MM.1S (cell line): ENCODE data around the gene SFSWAP.

ENCODE experiments used
- DNase-seq: peaks from one replicate; pipeline ENCODE4 v3.0.0-alpha.2; 2015
- H2AFZ ChIP-seq: fragments of 300-600 bp; sonication (generic); 2 replicates; pipeline ENCODE4 v1.6.0; 2016; ENCODE audit warnings: antibody characterized with exemption, low read length
- H3F3A ChIP-seq: fragments of 300-600 bp; sonication (generic); 2 replicates; pipeline ENCODE4 v1.6.1; 2016; ENCODE audit warnings: mild to moderate bottlenecking, antibody characterized with exemption, low read length, moderate library complexity, mixed read lengths; ENCODE audit not compliant: insufficient read depth
- H3K27ac ChIP-seq: fragments of 300-600 bp; sonication (generic); 2 replicates; pipeline ENCODE4 v1.5.1; 2016; ENCODE audit warnings: mild to moderate bottlenecking, low read length
- H3K27me3 ChIP-seq: fragments of 300-600 bp; sonication (generic); replicated peaks from 2 replicates; pipeline ENCODE4 v1.6.0; 2016; ENCODE audit warnings: low read length; ENCODE audit not compliant: insufficient read depth
- H3K36me3 ChIP-seq: fragments of 300-600 bp; sonication (generic); replicated peaks from 2 replicates; pipeline ENCODE4 v1.6.1; 2016; ENCODE audit warnings: mild to moderate bottlenecking, low read length, mixed read lengths; ENCODE audit not compliant: insufficient read depth
- H3K4me1 ChIP-seq: fragments of 300-600 bp; sonication (generic); 2 replicates; pipeline ENCODE4 v1.6.1; 2016; ENCODE audit warnings: low read length, mixed read lengths
- H3K4me2 ChIP-seq: fragments of 300-600 bp; sonication (generic); 2 replicates; pipeline ENCODE4 v1.6.0; 2016; ENCODE audit warnings: low read depth, low read length
- H3K4me3 ChIP-seq: fragments of 300-600 bp; sonication (generic); 2 replicates; pipeline ENCODE4 v1.5.1; 2016; ENCODE audit warnings: low read length, mixed read lengths
- H3K79me2 ChIP-seq: fragments of 300-600 bp; sonication (generic); 2 replicates; pipeline ENCODE4 v1.6.1; 2016; ENCODE audit warnings: mixed run types, low read length, mixed read lengths
- H3K9ac ChIP-seq: fragments of 300-600 bp; sonication (generic); 2 replicates; pipeline ENCODE4 v1.6.1; 2016; ENCODE audit warnings: low read length, mixed read lengths
- H3K9me2 ChIP-seq: fragments of 300-600 bp; sonication (generic); replicated peaks from 2 replicates; pipeline ENCODE4 v1.6.1; 2016; ENCODE audit warnings: mild to moderate bottlenecking, low read length, mixed read lengths; ENCODE audit not compliant: insufficient read depth
- H3K9me3 ChIP-seq: fragments of 300-600 bp; sonication (generic); replicated peaks from 2 replicates; pipeline ENCODE4 v1.6.1; 2016; ENCODE audit warnings: mild to moderate bottlenecking, low read length, mixed read lengths; ENCODE audit not compliant: insufficient read depth
- H4K20me1 ChIP-seq: fragments of 300-600 bp; sonication (generic); 2 replicates; pipeline ENCODE4 v1.6.1; 2016; ENCODE audit warnings: mild to moderate bottlenecking, low read length, moderate library complexity, mixed read lengths; ENCODE audit not compliant: insufficient read depth
- EZH2 ChIP-seq: fragments of 300-600 bp; sonication (generic); optimal IDR thresholded peaks from 2 replicates; pipeline ENCODE3; 2017; ENCODE audit warnings: low read depth, mild to moderate bottlenecking, antibody characterized with exemption, low read length, mixed read lengths
- EZH2phosphoT487 ChIP-seq: fragments of 300-600 bp; sonication (generic); IDR thresholded peaks from 2 replicates; pipeline ENCODE4 v1.6.1; 2018; ENCODE audit warnings: antibody characterized with exemption, low read length
- TF ChIP-seq, protein P1 (sequence below): fragments of 300-600 bp; sonication (generic); IDR thresholded peaks from 2 replicates; pipeline ENCODE4 v1.5.1; 2016; ENCODE audit warnings: antibody characterized with exemption, low read length, mixed read lengths

The SFSWAP gene

DNA sequence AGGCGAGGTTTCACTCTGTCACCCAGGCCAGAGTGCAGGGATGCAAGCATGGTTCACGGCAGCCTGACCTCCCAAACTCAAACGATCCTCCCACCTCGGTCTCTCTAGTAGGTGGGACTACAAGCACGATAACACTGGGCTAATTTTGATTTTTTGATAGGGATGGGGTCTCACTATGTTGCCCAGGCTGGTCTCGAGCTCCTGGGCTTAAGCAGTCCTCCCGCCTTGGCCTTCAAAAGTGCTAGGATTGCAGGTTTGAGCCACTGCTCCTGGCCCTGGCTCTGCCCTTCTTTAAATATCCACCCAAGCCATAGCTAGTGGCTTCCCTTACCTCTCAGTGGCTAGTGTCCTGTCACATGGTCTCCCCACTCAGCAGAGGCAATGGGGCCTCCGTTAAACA, 17.8 kb downstream of the SFSWAP start:
- no peak overlapping the region for H3K9ac ChIP-seq
- no peaks in the 10 kb centered on the region for H3K9me2 ChIP-seq

DNA sequence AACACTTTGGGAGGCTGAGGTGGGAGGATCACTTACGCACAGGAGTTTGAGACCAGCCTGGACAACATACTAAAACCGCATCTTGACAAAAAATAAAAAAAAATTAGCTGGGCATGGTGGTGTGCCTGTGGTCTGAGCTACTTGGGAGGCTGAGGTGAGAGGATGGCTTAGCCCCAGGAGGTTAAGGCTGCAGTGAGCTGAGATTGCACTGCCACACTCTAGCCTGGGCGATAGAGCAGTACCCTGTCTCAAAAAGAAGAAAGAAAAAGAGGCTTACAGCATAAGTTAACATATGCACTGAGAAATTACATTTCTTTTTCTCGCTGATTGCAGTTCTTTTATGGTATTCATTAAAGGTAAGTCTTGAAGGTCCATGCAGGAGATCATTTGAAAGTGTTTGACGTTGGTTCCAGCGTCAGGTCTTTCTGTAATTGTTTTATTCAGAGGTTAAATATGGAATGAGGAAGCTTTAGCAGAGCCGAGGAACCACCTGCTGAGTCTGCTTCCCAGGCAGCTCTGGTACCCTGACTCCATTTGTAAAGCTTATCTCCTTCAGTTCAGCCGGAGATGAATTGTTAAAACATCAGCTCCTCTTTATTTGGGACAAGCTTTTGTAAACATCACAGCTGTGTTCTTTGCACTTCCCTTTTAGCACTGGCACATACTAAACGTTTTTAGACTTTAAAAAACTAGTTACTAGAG, 18.5 kb downstream of the SFSWAP start:
- Histone ChIP-seq H3K9ac (no peak overlapping the region), H3K4me2 (no peak overlapping the region), H3K9me3 (no peaks in the 10 kb centered on the region), H2AFZ (no peak overlapping the region), H3K27ac (no peak overlapping the region), H3K9me2 (no peaks in the 10 kb centered on the region), H3F3A (no peaks in the 10 kb centered on the region), H3K27me3 (no peaks in the 10 kb centered on the region), H3K4me1 (no peaks in the 10 kb centered on the region), H3K79me2 (no peaks in the 10 kb centered on the region), H4K20me1 (no peaks in the 10 kb centered on the region), H3K4me3 (no peak overlapping the region), H3K36me3 (no peaks in the 10 kb centered on the region)
- no peak for DNase-seq
- no peak for TF ChIP-seq EZH2
- no peak for TF ChIP-seq EZH2phosphoT487
- TF ChIP-seq, protein P1, sequence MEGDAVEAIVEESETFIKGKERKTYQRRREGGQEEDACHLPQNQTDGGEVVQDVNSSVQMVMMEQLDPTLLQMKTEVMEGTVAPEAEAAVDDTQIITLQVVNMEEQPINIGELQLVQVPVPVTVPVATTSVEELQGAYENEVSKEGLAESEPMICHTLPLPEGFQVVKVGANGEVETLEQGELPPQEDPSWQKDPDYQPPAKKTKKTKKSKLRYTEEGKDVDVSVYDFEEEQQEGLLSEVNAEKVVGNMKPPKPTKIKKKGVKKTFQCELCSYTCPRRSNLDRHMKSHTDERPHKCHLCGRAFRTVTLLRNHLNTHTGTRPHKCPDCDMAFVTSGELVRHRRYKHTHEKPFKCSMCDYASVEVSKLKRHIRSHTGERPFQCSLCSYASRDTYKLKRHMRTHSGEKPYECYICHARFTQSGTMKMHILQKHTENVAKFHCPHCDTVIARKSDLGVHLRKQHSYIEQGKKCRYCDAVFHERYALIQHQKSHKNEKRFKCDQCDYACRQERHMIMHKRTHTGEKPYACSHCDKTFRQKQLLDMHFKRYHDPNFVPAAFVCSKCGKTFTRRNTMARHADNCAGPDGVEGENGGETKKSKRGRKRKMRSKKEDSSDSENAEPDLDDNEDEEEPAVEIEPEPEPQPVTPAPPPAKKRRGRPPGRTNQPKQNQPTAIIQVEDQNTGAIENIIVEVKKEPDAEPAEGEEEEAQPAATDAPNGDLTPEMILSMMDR = no peak

More for the DNA sequence above, 17.8 kb downstream of the SFSWAP start:
- no peaks in the 10 kb centered on the region for H3K9me3 ChIP-seq
- no peak overlapping the region for H3K27ac ChIP-seq
- H3K4me3 ChIP-seq = no peak overlapping the region
- no peak for TF ChIP-seq EZH2
- TF ChIP-seq, protein P1 = no peak
- no peak for TF ChIP-seq EZH2phosphoT487
- no peak overlapping the region for H2AFZ ChIP-seq
- no peaks in the 10 kb centered on the region for H3K27me3 ChIP-seq
- H3K79me2 ChIP-seq = peaks cover under 1% of the 10 kb centered on the region; the same call in 1 of the 2 replicates
- no peak overlapping the region for H3K4me2 ChIP-seq
- no peak for DNase-seq
- no peaks in the 10 kb centered on the region for H3F3A ChIP-seq
- H4K20me1 ChIP-seq = no peaks in the 10 kb centered on the region
- H3K36me3 ChIP-seq = no peaks in the 10 kb centered on the region
- H3K4me1 ChIP-seq = no peaks in the 10 kb centered on the region

DNA sequence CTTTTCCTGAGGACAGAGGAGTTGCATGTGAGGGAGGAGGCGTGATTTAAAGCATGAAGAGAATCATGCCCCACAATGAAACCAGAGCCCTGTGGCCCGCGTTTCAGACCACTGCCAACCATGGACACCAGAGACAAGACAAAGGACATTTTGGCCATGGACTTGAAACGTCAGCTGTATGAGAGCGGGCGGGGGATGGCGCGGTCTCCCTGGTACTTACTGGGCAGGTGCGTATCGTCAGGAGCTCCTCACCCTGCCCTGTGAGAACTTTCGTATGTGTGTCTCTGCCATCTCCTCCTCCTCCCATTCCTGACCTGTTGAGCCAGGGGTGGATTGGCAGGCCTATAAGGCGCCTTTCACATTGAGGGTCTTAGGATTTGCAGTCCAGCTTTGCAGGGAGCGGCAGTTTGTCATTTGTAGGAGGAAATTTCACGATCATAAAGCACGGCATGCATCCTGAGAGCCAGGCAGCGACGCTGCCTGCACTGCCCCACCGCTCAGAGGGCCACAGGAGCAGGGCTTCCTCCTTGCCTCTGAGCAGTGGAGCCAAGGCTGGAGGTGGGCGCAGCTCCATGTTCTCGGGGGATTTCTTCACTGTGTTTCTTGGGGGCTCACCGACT, 22.2 kb downstream of the SFSWAP start:
- Histone ChIP-seq H3K4me1 (no peaks in the 10 kb centered on the region), H3K9ac (no peak overlapping the region), H3K27ac (no peak overlapping the region), H4K20me1 (no peaks in the 10 kb centered on the region), H3F3A (no peaks in the 10 kb centered on the region), H3K79me2 (no peaks in the 10 kb centered on the region), H3K9me2 (no peaks in the 10 kb centered on the region), H3K4me3 (no peak overlapping the region), H3K4me2 (no peak overlapping the region), H2AFZ (no peak overlapping the region), H3K27me3 (no peaks in the 10 kb centered on the region), H3K9me3 (no peaks in the 10 kb centered on the region), H3K36me3 (no peaks in the 10 kb centered on the region)
- TF ChIP-seq EZH2 = no peak
- TF ChIP-seq, protein P1 = no peak
- TF ChIP-seq EZH2phosphoT487 = no peak
- DNase-seq = no peak
